ENCODE data around the gene CACNA2D3.

Gene CACNA2D3

GRCh38 chr3:54384279-54384678, 261.9 kb downstream of the CACNA2D3 start:
- DNase-seq (ENCODE audit: extremely low spot score): no peak
- CTCF ChIA-PET: no interaction called here
- POLR2A ChIA-PET: no interaction called here
- no peak for TF ChIP-seq FOXK2 (IDR thresholded peaks at IDR 0.05)
- TF ChIP-seq BHLHE40 (IDR thresholded peaks at IDR 0.05; ENCODE audit: borderline replicate concordance): no peak
- TF ChIP-seq SUZ12 (IDR thresholded peaks at IDR 0.05): no peak
- TF ChIP-seq HDGF (IDR thresholded peaks at IDR 0.05; ENCODE audit: borderline replicate concordance): no peak
- TF ChIP-seq PKNOX1 (IDR thresholded peaks at IDR 0.05): peak; percentile 38; the same call in 1 of the 2 replicates

GRCh38 chr3:54390582-54390981, 268.2 kb downstream of the CACNA2D3 start:
- CTCF ChIA-PET: no interaction called here
- TF ChIP-seq ELF4 (IDR thresholded peaks at IDR 0.05) (no peak), LEF1 (IDR thresholded peaks at IDR 0.05; ENCODE audit: borderline replicate concordance) (no peak), ZNF384 (IDR thresholded peaks at IDR 0.05) (no peak), SUZ12 (IDR thresholded peaks at IDR 0.05) (no peak), SP1 (IDR thresholded peaks at IDR 0.05) (no peak), BHLHE40 (IDR thresholded peaks at IDR 0.05; ENCODE audit: borderline replicate concordance) (no peak), FOXK2 (IDR thresholded peaks at IDR 0.05) (no peak), FOXA1 (IDR thresholded peaks at IDR 0.05) (no peak), HDGF (IDR thresholded peaks at IDR 0.05; ENCODE audit: borderline replicate concordance) (no peak), PKNOX1 (IDR thresholded peaks at IDR 0.05) (no peak), CTBP1 (IDR thresholded peaks at IDR 0.05; ENCODE audit: borderline replicate concordance) (no peak)
- DNase-seq (ENCODE audit: extremely low spot score): no peak
- POLR2A ChIA-PET: no interaction called here

GRCh38 chr3:54393150-54393549, 270.8 kb downstream of the CACNA2D3 start:
- TF ChIP-seq FOXA1 (IDR thresholded peaks at IDR 0.05) (no peak), CTBP1 (IDR thresholded peaks at IDR 0.05; ENCODE audit: borderline replicate concordance) (no peak), FOXK2 (IDR thresholded peaks at IDR 0.05) (no peak), FOXM1 (IDR thresholded peaks at IDR 0.05; ENCODE audit: borderline replicate concordance) (no peak), BHLHE40 (IDR thresholded peaks at IDR 0.05; ENCODE audit: borderline replicate concordance) (no peak), HDGF (IDR thresholded peaks at IDR 0.05; ENCODE audit: borderline replicate concordance) (no peak), LEF1 (IDR thresholded peaks at IDR 0.05; ENCODE audit: borderline replicate concordance) (no peak), ELF4 (IDR thresholded peaks at IDR 0.05) (no peak), ZNF384 (IDR thresholded peaks at IDR 0.05) (no peak)
- POLR2A ChIA-PET: no interaction called here
- CTCF ChIA-PET: interaction anchor here (0.5 kb wide), 1 partner anchor 297 kb away, joined by 3 read pairs; no protein-coding TSS in a partner anchor
- DNase-seq (ENCODE audit: extremely low spot score): no peak

GRCh38 chr3:54408328-54408727, 286.0 kb downstream of the CACNA2D3 start:
- ChIA-PET CTCF (no interaction called here), POLR2A (no interaction called here)
- no peak for DNase-seq (ENCODE audit: extremely low spot score)
- TF ChIP-seq PKNOX1 (IDR thresholded peaks at IDR 0.05) (no peak), ARNT (IDR thresholded peaks at IDR 0.05) (no peak), FOXA1 (IDR thresholded peaks at IDR 0.05) (no peak), BHLHE40 (IDR thresholded peaks at IDR 0.05; ENCODE audit: borderline replicate concordance) (no peak)

- ChIA-PET POLR2A (no interaction called here), CTCF (no interaction called here)
- no peak for DNase-seq (ENCODE audit: extremely low spot score)
- no peak for TF ChIP-seq TARDBP (IDR thresholded peaks at IDR 0.05)
- TF ChIP-seq FOXA1 (IDR thresholded peaks at IDR 0.05): no peak
- TF ChIP-seq FOXM1 (IDR thresholded peaks at IDR 0.05; ENCODE audit: borderline replicate concordance): no peak
- TF ChIP-seq CTBP1 (IDR thresholded peaks at IDR 0.05; ENCODE audit: borderline replicate concordance): no peak
- TF ChIP-seq BHLHE40 (IDR thresholded peaks at IDR 0.05; ENCODE audit: borderline replicate concordance): no peak
- TF ChIP-seq ZNF384 (IDR thresholded peaks at IDR 0.05): no peak
- TF ChIP-seq ARNT (IDR thresholded peaks at IDR 0.05): no peak
- TF ChIP-seq ELF4 (IDR thresholded peaks at IDR 0.05): no peak
- TF ChIP-seq LEF1 (IDR thresholded peaks at IDR 0.05; ENCODE audit: borderline replicate concordance): no peak
- TF ChIP-seq SUZ12 (IDR thresholded peaks at IDR 0.05): no peak
- no peak for TF ChIP-seq NFRKB (IDR thresholded peaks at IDR 0.05)
- TF ChIP-seq HDGF (IDR thresholded peaks at IDR 0.05; ENCODE audit: borderline replicate concordance): no peak
- TF ChIP-seq SP1 (IDR thresholded peaks at IDR 0.05): no peak
- no peak for TF ChIP-seq L3MBTL2 (conservative IDR thresholded peaks at IDR 0.05)
- no peak for TF ChIP-seq PKNOX1 (IDR thresholded peaks at IDR 0.05)
- no peak for TF ChIP-seq FOXK2 (IDR thresholded peaks at IDR 0.05)
Observed at GRCh38 chr3:54421943-54422342, 299.6 kb downstream of the CACNA2D3 start.

GRCh38 chr3:54424292-54424691, 301.9 kb downstream of the CACNA2D3 start:
- TF ChIP-seq TARDBP (IDR thresholded peaks at IDR 0.05): no peak
- no peak for DNase-seq (ENCODE audit: extremely low spot score)
- ChIA-PET CTCF (interaction anchor here (0.8 kb wide), 1 partner anchor 277 kb away, joined by 3 read pairs; no protein-coding TSS in a partner anchor), POLR2A (no interaction called here)

GRCh38 chr3:54426381-54426780, 304.0 kb downstream of the CACNA2D3 start:
- TF ChIP-seq BHLHE40 (IDR thresholded peaks at IDR 0.05; ENCODE audit: borderline replicate concordance): no peak
- no peak for TF ChIP-seq PKNOX1 (IDR thresholded peaks at IDR 0.05)
- POLR2A ChIA-PET: no interaction called here
- CTCF ChIA-PET: no interaction called here
- no peak for DNase-seq (ENCODE audit: extremely low spot score)

Data from HEK293T (cell line).